ENCODE measurements around the gene FSHR. TPM values are rescaled to one million over a fixed set of nuclear protein-coding genes. Genes with fewer than 3 reads are reported as not detected.

The FSHR gene
- total RNA-seq, 1 experiment from 2014 or later = not detected

DNA sequence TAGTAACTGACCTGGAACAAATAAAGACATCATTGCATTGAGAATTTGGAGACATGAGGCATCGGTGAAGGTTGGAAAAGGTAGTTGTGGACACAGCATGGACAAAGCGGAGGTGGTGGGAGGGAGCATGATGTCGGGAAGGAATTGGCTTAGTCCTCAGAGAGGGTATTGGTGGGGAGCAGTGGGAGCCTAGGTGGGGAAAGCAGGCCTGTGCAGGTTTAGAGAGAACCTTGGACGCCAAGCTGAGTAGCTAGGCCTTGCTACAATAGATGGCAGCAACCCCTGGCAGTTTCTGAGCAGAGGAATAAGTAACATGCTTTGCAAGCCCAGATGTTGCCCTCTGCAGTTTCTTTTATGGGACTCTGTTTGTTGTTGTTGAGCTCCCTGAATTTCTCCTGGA is 221.6 kb downstream of the FSHR start:
- no peak overlapping the region for H3K27ac ChIP-seq (ENCODE audit: low read length)
- no TSS peak for BruUV-seq (replicated peaks)

DNA sequence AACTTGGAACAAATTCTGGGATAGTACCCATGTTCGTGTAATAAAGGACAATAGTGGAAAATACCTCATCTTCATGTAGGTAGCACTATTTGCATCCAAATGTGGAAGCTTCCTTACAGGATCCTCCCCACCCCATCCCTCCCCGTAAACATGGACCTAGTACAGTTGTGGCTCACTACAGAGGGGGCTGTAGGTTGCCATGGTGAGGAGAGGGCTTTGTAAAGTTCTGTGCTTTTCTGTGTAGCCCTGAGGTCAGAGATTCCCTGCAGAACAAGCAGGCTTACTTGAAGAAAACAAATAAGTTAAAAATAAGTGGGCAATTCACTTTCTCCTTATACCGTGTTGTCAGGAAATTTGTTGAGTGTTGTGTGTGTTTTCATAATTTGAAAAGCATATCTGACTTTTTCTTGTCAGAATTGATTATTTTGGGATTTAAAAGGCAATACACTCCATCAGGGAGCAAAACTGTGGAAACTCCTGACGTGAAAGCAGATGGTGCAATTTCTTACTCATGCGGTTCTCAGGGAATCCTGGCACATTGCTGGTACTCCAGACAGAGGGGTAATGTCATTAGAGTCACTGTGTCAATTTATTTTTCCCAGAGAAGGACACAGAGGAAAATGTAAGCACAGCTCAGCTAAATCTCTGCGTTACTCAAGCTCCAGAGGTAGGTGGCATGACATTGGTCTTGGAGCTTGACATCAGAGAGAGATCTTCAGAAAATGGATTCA is 224.6 kb downstream of the FSHR start:
- no peaks in the 10 kb centered on the region for H3K4me1 ChIP-seq (ENCODE audit: insufficient read depth, low read length)
- H4K20me1 ChIP-seq (ENCODE audit: low read length) = no peaks in the 10 kb centered on the region
- no peak overlapping the region for H2AFZ ChIP-seq (ENCODE audit: low read length)
- CTCF ChIA-PET = no interaction called here
- intact Hi-C loops (cut with micrococcal nuclease) = no loop called here
- BruUV-seq (replicated peaks) = no TSS peak
- no peak for TF ChIP-seq CTCF (conservative IDR thresholded peaks at IDR 0.05; ENCODE audit: low read depth, low read length)
- no peak for TF ChIP-seq EZH2 (IDR thresholded peaks at IDR 0.05; ENCODE audit: low read length, unreplicated experiment)
- TF ChIP-seq EZH2phosphoT487 (IDR thresholded peaks at IDR 0.05; ENCODE audit: borderline replicate concordance, low read length) = no peak
- no peak for DNase-seq
- POLR2A ChIA-PET (ENCODE audit: unreplicated experiment) = no interaction called here
- H3K4me3 ChIP-seq (ENCODE audit: low read length) = no peak overlapping the region
- H3K9me3 ChIP-seq (ENCODE audit: low read length) = no peaks in the 10 kb centered on the region
- H3K36me3 ChIP-seq (ENCODE audit: low read depth, low read length) = no peaks in the 10 kb centered on the region
- H3K4me2 ChIP-seq (ENCODE audit: low read length) = no peak overlapping the region
- no peak overlapping the region for H3K27ac ChIP-seq (ENCODE audit: low read length)
- no peak overlapping the region for H3K9ac ChIP-seq (ENCODE audit: low read length)
- ATAC-seq = no peak
- H3K9me2 ChIP-seq (replicated peaks; ENCODE audit: low read length) = no peaks in the 10 kb centered on the region
- no peaks in the 10 kb centered on the region for H3F3A ChIP-seq (ENCODE audit: low read length, unreplicated experiment)
- H3K79me2 ChIP-seq (ENCODE audit: low read length) = no peaks in the 10 kb centered on the region
- H3K27me3 ChIP-seq (ENCODE audit: low read length) = no peaks in the 10 kb centered on the region

More for the DNA sequence above, 221.6 kb downstream of the FSHR start:
- H3K9me3 ChIP-seq (ENCODE audit: low read length) = no peaks in the 10 kb centered on the region
- H3K27me3 ChIP-seq (ENCODE audit: low read length) = no peaks in the 10 kb centered on the region
- ChIA-PET POLR2A (ENCODE audit: unreplicated experiment) (no interaction called here), CTCF (no interaction called here)
- no peaks in the 10 kb centered on the region for H3K4me1 ChIP-seq (ENCODE audit: insufficient read depth, low read length)
- H3K36me3 ChIP-seq (ENCODE audit: low read depth, low read length) = no peaks in the 10 kb centered on the region
- no peak overlapping the region for H3K4me3 ChIP-seq (ENCODE audit: low read length)
- ATAC-seq = no peak
- H4K20me1 ChIP-seq (ENCODE audit: low read length) = no peaks in the 10 kb centered on the region
- TF ChIP-seq EZH2phosphoT487 (IDR thresholded peaks at IDR 0.05; ENCODE audit: borderline replicate concordance, low read length) (no peak), CTCF (conservative IDR thresholded peaks at IDR 0.05; ENCODE audit: low read depth, low read length) (no peak), EZH2 (IDR thresholded peaks at IDR 0.05; ENCODE audit: low read length, unreplicated experiment) (no peak)
- H3K4me2 ChIP-seq (ENCODE audit: low read length) = no peak overlapping the region
- no peaks in the 10 kb centered on the region for H3K79me2 ChIP-seq (ENCODE audit: low read length)
- no peak for DNase-seq
- H3K9me2 ChIP-seq (replicated peaks; ENCODE audit: low read length) = no peaks in the 10 kb centered on the region
- H3F3A ChIP-seq (ENCODE audit: low read length, unreplicated experiment) = no peaks in the 10 kb centered on the region
- H3K9ac ChIP-seq (ENCODE audit: low read length) = no peak overlapping the region
- H2AFZ ChIP-seq (ENCODE audit: low read length) = no peak overlapping the region
- intact Hi-C loops (cut with micrococcal nuclease) = no loop called here

- Histone ChIP-seq H3K36me3 (ENCODE audit: low read depth, low read length) (no peaks in the 10 kb centered on the region), H3K9ac (ENCODE audit: low read length) (no peak overlapping the region), H3F3A (ENCODE audit: low read length, unreplicated experiment) (no peaks in the 10 kb centered on the region), H3K9me3 (ENCODE audit: low read length) (no peaks in the 10 kb centered on the region), H3K9me2 (replicated peaks; ENCODE audit: low read length) (no peaks in the 10 kb centered on the region), H3K79me2 (ENCODE audit: low read length) (no peaks in the 10 kb centered on the region), H3K4me3 (ENCODE audit: low read length) (no peak overlapping the region), H3K27me3 (ENCODE audit: low read length) (no peaks in the 10 kb centered on the region), H2AFZ (ENCODE audit: low read length) (no peak overlapping the region), H3K4me2 (ENCODE audit: low read length) (no peak overlapping the region), H4K20me1 (ENCODE audit: low read length) (no peaks in the 10 kb centered on the region), H3K4me1 (ENCODE audit: insufficient read depth, low read length) (no peaks in the 10 kb centered on the region), H3K27ac (ENCODE audit: low read length) (no peak overlapping the region)
- BruUV-seq (replicated peaks) = no TSS peak
- ATAC-seq (no peak), DNase-seq (no peak)
- intact Hi-C loops (cut with micrococcal nuclease) = no loop called here
- ChIA-PET CTCF (no interaction called here), POLR2A (ENCODE audit: unreplicated experiment) (no interaction called here)
- TF ChIP-seq EZH2 (IDR thresholded peaks at IDR 0.05; ENCODE audit: low read length, unreplicated experiment) (no peak), EZH2phosphoT487 (IDR thresholded peaks at IDR 0.05; ENCODE audit: borderline replicate concordance, low read length) (no peak), CTCF (conservative IDR thresholded peaks at IDR 0.05; ENCODE audit: low read depth, low read length) (no peak)
Observed at GRCh38 chr2:48927355-48927754, 227.0 kb downstream of the FSHR start.

All from PC-3 (cell line).